Activated CD4-positive, CD25-positive, alpha-beta regulatory T cell treated with anti-CD3 and anti-CD28 coated beads, Interleukin-2, amount 50 U/mL, for 16 hours (primary cell): ENCODE data around the gene NPNT.

Source experiments
- DNase-seq: peaks from one replicate; pipeline ENCODE4 v3.0.0-alpha.2; 2020; ENCODE audit warnings: low read depth, low spot score

NPNT gene

DNA sequence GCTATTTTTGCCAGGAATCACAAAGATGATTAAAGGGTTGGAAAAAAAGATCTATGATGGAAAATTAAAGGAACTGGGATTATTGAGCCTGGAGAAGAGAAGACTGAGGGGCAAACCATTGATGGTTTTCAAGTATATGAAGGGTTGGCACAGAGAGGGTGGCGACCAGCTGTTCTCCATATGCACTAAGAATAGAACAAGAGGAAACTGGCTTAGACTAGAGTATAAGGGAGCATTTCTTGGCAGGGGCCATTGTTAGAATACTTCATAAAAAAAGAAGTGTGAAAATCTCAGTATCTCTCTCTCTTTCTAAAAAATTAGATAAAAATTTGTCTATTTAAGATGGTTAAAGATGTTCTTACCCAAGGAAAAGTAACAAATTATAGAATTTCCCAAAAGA, 75.1 kb downstream of the NPNT start:
- no peak for DNase-seq

DNA sequence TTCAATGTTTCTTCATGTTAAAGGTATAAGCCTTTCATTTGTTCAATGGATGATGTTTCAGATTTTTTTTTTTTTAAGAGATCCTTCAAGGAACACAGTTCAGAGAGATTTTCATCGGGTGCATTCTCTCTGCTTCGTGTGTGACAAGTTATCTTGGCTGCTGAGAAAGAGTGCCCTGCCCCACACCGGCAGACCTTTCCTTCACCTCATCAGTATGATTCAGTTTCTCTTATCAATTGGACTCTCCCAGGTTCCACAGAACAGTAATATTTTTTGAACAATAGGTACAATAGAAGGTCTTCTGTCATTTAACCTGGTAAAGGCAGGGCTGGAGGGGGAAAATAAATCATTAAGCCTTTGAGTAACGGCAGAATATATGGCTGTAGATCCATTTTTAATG, 75.8 kb downstream of the NPNT start:
- no peak for DNase-seq

DNA sequence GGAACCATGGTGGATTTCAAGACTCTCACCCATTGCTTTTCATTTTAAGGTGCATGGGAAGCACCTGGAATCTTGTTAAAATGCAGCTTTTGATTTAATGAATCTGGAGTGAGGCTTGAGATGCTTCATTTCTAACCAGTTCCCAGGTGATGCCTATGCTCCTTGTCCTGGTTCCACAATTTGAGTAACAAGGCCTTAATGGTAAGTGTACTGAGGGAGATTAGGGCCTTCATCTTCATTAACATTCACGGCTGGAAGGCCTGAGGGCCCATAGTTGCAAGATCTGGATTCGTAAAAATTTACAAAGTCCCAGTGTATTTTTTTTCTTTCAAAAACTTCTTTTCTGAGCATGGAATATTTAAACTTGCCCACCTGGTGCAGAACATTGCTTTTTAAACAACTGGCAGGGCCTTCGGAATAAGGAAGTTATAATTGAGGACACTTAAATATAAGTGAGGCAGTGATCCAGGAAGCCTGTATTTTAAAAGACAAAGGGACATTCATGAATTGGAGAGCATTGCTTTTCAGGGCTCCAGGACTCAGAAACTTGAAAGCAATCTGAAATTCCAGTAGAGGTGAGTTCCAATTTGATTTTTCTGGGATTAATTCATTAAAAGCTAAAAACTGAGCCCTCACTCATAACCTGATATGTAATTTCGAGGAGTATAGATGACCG, 77.8 kb downstream of the NPNT start:
- no peak for DNase-seq

DNA sequence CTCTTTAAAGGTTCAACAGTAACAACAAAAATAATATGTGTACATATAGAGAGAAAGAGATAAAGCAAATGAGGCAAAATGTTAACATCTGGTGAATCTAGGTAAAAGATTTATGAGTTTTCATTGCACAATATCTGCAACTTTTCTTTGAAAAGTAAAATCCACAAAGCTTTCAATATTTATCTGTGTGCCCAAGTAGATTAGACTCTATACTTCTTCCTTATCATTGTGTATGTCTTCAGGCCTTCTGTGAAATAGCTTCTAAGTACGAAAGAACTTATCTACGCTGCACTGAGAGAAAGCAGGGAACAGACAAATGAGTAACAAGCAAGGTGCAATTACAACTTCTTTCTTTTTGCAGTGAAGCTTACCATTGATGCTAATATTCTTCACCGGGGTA, 81.6 kb downstream of the NPNT start:
- no peak for DNase-seq

DNA sequence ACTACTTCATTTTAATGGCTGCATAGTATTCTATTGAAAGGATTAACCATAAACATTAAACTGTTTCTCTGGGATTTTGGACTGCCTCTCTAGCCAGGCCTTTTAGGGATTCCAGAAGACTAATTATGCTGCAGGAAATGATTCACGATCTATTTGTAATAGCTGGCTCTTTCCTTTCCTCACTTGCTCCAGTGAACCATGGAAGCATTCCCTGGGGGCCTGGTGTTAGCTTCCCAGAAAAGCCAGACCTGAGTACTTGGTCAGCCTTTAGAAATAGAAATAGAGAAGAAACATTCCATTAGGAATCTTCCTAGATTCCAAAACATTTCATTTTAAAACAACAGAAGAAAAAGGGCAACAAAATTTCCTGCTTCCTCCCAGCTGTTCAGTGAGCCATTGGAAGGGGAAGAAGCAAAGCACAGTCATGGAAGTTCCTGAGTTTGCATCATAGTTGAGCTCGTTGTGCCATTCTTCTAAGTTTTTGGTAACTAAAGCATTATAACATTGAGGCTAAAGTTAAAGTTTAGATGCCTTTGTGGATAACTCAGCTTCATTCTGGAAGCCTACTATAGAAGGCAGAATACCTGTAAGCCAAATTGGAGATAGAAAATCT, 83.5 kb downstream of the NPNT start:
- DNase-seq, result no peak

DNA sequence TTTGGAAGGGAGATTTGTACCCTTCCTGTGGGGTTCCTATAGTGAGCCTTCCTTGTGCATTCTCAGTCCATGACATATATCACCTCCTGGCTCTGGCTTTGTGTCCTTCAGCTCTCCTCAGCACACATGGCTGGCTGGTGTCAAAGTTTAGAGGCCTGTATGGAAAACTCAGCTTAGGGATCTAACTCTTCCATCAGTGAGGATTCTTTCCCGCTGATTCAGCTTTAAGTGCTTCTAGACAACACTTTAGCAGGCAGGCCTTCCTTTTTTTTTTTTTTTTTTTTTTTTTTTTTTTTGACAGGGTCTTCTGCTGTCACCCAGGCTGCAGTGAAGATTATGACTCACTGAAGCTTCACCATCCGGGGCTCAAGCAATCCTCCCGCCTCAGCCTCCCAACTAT, 84.2 kb downstream of the NPNT start:
- no peak for DNase-seq

DNA sequence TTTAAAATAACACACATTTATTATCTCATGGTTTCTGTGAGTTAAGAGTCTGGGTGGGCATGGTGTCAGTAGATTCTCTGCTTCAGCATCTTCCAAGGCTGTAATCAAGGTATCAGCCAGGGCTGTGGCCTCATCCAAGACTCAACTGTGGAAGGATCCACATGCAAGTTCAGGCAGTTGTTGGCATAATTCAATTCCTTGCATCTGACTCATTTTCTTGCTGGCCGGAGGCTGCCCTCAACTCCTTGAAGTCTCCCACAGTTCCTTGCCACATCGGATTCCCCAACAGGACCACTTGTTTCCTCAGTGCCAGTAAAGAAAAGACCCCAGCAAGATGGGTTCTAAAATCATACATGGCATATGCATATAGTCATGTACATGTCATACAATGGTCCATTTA, 93.4 kb downstream of the NPNT start:
- no peak for DNase-seq

DNA sequence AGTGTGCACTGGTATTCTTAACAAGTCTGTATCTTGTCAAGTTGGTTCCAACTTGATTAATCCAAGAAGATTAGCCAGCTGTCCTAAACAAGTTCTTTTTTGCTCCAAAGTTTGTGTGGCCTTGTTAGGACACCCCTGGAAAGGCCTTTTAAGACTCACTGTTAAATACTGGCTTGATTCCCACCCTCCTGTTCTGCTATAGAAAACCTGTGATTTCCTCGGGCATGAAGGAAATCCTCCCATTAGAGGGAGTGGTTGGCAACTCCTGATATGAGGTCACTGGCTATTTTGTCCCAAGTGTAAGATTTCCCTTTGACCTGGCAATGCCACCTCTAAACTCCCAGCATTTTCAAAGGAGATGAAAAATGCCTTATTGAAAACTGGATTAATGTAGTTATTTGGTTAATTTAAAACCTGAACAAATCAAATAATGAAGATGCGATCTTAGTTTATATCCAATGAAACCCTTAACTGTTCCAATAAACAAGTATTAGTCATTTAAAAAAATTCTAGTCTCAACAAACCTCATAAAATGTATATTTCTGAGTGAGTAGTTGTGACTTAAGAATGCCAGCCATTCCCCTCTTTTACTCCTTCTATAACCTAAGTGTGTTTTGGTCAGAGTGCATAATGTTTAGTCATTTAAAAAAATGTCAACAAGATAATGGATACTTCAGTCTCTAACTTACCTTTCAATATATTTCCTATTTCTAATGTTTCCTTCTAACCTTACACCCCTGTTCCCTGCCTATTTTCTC, 94.4 kb downstream of the NPNT start:
- no peak for DNase-seq

DNA sequence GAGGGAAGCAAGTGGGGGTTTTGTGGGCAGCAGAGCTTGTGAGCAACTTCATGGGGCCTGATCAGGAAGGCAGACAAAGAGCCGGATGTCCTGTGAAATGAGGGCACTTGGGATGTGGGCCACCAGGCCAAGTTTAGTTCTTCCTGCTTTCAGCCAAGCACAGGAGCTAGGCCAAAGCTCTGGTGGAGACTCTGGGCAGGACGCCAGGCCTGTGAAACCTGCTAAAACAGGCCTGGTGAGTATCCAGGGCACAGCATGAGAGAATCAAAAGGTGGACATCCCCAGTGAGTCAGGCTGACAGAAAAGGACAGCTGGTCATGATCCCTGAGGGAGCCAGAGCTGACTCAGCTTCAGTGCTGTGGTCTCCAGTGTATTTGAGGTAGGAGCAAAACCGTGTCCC, 95.7 kb downstream of the NPNT start:
- DNase-seq, result no peak

DNA sequence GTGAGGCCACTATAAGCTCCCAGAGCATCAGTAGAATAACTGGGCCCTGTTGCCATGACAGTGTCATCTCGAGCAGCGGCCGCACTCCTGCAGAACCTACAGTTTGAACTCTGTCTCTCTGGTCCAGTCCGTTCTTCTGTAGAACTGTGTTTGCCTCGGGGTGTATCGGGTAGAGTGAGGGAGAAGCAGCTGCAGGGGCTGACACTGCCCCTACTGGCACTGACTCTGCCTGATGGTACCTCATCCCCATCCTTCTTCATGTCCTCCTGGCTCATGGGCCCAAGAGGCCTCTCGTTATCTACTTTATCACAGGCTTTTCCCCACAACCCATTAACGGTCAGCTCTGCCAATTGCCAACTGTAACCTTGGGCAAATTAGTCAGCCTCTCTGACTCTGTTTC, 96.5 kb downstream of the NPNT start:
- DNase-seq, result no peak

DNA sequence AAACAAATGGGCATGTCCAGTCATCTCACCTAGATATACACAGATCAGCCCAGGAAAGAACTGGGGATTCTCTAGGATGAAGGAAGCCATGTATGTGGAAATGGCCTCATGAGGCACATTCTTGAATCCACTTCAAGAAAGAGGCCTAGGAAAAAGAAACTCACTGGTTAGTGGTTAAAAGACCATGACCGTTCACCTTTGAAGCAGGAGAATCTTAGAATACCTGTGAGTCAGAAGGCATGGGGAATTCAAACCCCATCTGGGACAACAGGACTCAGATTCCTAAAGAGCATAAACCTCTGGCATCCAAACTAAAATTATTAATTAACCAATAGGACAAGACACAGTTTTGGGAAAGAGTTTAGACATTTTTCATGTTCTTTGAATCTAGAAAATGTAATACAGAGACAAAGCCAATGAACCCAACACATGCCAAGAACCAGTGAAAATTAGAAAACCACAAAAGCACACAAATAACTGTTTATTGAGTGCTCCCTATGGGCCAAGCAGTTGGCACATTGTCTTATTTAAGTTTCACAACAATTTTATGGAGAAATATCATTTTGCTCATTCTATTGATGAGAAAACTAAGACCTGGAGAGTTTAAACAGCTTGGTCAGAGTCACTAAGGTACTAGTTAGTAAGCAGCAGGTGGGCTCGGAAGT, 97.5 kb downstream of the NPNT start:
- DNase-seq, result no peak

DNA sequence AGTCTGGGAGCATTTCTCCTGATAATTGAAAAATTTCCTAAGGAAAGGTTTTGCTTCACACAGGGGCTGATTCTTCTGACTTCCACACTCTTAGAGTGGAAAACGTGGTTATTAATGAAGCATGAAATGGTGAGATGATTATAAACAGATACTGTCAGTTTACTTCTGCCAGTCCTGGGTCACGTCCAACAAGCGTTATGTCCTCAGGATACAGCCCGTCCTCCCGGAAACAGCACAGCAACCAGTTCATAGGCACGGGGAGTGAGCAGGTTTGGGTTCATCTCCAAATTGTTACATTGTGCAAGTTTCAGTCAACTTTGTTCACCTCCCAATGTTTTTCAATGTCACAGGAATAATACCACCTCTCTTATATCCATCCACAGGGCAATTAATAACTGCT, 98.8 kb downstream of the NPNT start:
- DNase-seq, result no peak

DNA sequence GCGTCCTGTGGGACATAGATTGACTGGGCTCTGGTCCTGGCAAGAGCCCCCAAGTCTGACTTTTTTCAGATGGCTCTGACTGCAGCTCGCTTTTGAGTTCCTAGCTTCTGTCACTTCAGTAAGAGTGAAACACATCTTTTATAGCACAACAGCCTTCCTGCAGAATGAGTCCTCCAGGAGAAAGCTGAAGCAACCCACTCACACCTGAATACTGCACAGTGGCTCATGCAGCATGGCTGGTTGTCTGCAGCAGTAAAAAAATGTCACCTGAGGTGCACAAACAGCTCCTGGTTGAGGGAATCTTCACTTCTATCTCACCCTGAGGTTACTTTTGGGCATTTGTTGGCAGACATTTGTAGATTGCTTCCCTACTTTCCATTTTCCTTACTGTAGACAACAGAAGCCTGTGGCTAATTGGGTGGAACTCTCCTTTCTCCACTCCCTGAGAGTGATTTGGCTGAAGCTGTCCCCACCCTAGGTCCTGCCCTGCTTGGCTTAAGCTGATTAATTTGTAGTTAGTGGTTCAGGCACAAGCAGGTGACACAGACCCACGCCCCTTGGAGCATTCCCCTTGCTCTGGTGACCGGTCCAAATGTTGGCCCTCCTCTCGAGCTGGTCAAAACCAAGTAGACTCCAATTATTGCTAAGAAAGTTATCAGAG, 99.7 kb downstream of the NPNT start:
- DNase-seq, result no peak

DNA sequence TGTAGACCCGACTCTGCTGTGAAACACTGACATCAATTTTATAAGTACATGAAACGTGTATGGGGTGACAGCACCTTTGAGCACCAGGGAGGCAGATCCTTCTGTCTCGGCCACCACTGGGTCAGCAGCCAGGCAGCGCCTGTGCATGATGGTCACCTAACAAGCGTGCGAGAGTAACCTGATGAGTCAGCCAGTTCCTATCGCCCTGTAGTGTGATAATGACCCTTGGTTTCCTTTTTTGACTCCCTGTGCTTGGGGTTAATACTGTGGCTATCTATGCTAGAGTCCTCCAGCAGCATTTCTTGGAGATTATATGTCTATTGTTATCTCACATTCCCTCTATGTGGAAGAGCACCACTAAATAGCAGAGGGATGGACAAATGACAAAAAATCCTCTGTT, 101.6 kb downstream of the NPNT start:
- no peak for DNase-seq

DNA sequence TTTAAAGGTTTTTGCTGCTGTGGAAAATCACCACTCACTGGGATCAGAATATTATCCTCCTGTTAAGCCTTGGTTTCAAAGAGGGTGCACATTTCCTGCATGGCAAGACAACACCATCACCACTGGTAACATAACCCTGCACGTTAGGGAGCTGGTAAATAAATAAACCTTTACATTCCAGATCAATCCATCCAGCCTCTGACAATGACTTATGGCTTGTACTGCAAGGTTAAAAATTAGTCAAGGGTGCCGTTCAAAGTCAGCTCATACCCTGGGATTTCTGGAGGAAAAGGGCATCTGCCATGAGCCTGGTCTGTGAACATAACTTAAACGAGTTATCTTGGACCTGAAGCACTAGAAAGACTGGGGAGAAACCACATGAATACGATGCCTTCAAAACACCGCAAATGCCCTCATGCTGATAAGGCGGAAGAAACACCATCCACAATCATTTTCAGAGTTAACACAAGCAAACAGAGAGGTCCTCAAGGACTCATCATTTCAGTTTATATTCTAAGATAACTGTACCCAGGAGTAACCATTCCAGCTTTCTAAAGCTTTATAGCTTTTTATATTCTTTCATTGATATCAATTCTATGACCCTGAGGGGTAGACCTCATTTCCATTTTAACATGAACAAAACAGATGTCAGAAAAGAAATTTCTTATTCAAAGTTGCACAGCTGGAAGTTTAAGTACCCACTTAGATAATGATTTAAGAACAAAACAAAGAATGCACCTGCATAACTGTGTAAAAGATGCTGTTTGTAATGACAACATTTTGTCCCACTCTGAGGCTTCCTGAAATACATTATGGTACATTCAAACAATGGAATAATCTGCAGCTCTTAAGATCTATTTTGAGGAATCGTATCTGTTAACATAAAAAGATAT, 103.1 kb downstream of the NPNT start:
- DNase-seq, result no peak

DNA sequence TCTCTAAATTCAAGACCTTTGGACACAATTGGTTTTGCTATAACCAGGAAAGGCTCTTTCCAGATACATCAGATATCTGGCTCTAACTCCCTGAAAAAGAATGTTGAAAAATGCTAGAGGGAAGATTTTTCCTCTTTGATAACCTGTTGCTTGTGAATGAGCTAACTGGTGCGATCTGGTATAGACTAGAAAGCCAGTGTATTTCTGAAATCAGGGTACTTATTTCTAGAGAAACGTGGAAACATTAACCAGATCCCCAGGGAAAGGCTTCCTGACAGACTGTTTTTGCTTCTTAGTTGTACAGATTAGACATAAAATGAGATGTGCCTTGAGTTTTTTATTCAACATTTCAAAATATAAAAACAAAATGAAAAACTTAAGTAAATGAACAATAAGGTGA, 107.7 kb downstream of the NPNT start:
- no peak for DNase-seq

DNA sequence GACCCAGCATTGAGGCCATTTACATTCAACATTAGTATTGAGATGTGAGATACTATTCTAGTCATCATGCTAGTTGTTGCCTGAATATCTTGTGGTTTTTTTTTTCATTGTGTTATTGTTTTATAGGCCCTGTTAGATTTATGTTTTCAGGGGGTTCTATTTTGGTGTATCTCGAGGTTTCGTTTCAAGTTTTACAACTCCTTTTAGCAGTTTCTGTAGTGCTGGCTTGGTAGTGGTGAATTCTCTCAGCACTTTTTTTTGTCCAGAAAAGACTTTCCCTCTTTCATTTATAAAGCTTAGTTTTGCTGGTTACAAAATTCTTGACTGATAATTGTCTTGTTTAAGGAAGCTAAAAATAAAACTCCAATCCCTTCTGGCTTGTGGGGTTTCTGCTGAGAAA, 115.5 kb downstream of the NPNT start:
- DNase-seq, result no peak

DNA sequence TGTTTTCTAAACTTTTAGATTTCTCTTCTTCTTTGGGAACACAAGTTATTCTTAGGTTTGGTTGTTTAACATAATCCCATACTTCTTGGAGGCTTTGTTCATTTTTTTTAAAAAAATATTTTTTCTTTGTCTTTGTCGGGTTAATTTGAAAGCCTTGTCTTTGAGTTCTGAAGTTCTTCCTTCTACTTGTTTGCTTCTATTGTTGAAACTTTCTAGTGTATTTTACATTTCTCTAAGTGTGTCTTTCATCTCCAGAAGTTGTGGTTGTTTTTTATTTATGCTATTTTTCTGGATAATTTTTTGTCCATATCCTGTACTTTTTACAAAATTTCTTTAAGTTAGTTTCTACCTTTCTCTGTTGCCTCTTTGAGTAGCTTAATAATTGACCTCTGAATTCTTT, 116.1 kb downstream of the NPNT start:
- no peak for DNase-seq

DNA sequence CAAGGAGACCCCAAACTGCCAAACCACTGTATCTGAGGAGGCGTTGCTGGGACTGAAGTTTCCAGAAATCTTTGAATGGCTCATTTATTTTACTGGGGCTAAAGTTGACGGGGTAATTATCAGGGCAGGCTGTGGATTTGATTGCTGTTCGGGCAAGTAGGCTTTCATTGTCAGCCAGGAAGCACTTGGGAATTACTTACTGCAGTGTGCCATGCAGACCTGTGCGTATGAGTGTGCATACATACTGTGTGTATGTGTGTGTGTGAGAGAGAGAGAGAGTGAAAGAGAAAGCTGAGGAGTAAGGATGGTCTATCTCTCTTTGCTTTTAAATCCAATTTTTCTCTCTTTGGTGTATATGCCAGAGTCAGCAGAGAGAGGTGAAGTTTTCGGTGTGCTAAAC, 122.7 kb downstream of the NPNT start:
- no peak for DNase-seq

DNA sequence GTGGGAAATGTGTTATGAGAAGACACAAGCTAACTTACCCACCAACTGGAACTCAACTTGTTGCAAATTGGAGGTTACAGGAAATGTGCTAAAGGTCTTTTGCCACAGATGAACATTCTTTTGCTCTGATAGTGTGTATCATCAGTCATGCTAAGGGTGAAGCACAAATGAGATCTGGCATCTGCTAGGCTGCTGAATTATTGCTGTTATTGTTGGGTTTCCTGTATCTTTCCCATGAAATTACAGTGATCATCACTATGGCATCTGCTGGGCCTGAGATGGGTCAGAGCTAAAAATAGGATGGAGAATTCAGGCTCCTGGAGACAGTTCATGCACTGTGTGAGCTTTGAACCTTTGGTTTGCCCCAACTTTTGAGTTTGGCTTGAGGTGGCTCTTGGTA, 124.5 kb downstream of the NPNT start:
- DNase-seq, result no peak
